NT2/D1 (cell line): Measurements from ENCODE around the gene SLC2A13.

Source experiments
- YY1 ChIP-seq: IDR thresholded peaks from 2 replicates; pipeline ENCODE4 v1.6.1; 2011; ENCODE audit not compliant: insufficient read length, insufficient read depth
- ZNF274 ChIP-seq: IDR thresholded peaks from 2 replicates; pipeline ENCODE4 v1.6.1; 2011; ENCODE audit warnings: mild to moderate bottlenecking, low read depth, low read length

GRCh38 chr12:40142001-40142744 is 36.3 kb upstream of the SLC2A13 start:
- no peak for TF ChIP-seq ZNF274
- TF ChIP-seq YY1, result no peak
